Left ventricle myocardium superior (tissue), 1 donor: ENCODE data around the gene VWA5B1. TPM values are rescaled to one million over a fixed set of nuclear protein-coding genes. Genes with fewer than 3 reads are reported as not detected.
A peak's percentile ranks its signal among the peaks of the same experiment; 100 is the strongest.

ENCODE experiments used
- ATAC-seq: fragments of 200-7000 bp; cut with Tn5 transposase; one replicate; pipeline ENCODE4 v1.9.1; 2020; ENCODE audit warnings: mild to moderate bottlenecking, moderate library complexity
- DNase-seq: peaks from one replicate; pipeline ENCODE4 v3.0.0-alpha.2; 2020
- intact Hi-C: fragments of 100-400 bp; cut with micrococcal nuclease; formaldehyde crosslinking; loops from one replicate; pipeline ENCODE4 v1.11.0; 2022
- total RNA-seq: library from RNA; stranded (reverse); fragmentation: NEBNext Ultra II Directional; extraction: Animal tissue kit (Norgen Biotek cat#: 25700); gene quantifications from one replicate; pipeline ENCODE4 v1.2.1, GENCODE V29; 2021
- donor health status: DM: no; HTN: yes; CAD: no; lungs with severe emphysema.

Gene VWA5B1
- total RNA-seq, 1 donor from 2014 or later = not detected

DNA sequence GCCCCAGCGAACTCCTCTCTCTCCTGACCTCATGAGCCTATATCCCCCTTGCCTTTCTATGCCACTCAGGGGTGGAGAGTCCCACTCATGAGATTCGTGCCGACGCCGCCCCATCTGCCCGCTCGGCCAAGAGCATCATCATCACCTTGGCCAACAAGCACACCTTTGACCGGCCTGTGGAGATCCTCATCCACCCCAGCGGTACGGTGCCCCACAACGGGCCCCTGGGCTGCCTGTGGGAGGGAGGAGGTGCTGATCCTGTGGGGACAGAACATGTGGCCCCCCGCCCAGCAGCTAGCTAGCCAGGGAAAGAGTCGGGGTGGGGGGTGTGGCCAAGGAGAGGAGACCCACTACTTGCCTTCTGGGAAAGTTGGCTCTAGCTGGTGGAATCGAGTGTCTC lies 27.8 kb downstream of the VWA5B1 start:
- DNase-seq (no peak), ATAC-seq (no peak)
- intact Hi-C loops = no loop called here

DNA sequence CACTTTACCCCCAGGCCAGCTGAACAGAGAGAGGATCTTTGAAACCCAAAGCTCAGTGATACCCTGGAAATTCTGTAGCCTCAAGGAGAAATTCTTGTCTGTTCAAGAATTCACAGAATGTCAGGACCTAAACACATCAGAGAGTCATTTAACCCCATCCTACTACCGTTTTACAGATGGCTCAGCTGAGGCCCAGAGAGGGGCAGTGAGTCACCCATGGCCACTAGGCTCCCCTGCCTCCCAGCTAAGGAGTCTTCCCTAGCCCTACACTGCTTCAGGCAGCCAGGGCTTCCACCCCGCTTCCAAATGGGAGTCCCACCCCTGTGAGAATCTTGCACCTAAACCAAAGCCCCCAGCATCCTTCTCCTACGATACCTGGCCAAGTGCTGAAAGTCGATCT lies 28.3 kb downstream of the VWA5B1 start:
- DNase-seq = no peak
- no peak for ATAC-seq
- intact Hi-C loops = no loop called here

DNA sequence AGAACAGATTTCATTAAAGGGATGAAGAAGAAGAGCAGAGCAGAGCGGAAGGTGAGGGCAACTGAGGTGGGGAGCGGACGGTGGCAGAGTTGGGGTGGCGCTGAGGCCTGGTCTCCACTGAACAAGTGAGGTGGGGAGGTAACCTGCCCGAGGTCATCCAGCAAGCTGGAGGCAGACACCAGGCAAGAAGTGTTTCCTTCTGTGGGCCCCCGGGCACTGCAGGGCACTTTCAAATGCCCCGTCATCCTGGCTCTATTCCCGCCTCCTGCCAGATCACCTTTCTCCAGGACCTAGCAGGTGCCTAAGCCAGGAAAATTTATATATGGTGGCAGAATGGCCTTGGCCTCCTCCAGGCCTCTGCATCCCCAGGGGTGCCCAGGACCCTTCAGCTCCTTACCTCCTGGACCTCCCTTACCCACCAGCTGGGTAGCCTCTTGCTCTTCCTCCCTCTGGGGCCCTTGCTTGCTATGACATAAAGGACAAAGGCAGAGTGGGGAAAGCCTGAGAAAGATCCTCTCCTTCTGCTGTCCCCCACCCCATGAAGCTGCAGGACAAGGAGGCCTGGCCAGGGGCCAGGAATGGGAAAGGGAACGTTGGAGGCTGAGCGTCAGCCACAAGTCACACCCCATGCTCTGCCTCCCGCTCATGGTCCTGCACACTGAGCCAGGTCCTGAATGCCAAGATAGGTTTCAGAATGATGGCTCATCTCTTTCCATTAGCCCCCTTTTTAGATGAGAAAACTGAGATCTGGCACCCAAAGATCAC lies 29.0 kb downstream of the VWA5B1 start:
- intact Hi-C loops = no loop called here
- DNase-seq = no peak
- no peak for ATAC-seq

DNA sequence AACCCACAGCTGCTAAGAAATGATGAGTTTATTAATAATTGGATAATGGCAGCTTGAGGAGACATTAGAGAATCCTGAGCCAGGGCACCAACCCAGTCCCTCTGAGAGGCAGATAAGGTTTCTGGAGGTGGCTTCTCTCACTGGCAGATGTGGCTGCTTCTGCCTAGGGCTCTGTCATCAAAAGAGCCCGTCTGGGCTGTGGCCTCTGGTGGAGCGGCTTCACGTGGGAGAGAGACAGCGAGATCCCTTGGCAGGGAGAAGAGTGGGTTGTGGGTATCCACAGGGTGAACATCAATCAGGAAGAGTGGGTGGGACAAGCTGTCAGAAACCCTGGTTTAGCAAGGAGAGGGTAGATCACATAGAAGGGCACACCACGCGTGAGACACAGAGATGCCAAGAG lies 30.0 kb downstream of the VWA5B1 start:
- DNase-seq (no peak), ATAC-seq (no peak)
- intact Hi-C loops = no loop called here

DNA sequence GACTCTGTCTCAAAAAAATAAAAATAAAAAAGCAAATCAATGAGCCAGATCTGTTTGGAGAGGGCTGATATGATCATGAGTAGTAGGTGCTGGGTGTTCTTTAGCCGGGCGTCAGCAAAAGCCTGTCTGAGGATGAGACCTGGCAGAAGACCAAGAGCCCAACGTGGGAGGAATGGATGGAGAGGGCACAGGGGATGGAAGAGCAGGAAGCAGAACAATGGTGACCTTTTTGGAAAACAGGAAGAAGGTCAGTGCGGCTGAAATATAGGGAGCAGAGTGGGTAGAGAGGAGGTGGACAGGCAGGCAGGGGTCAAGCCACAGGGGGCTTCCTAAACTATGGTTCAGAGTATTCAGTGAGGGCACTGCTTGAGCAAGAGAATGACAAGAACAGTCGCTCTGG lies 30.9 kb downstream of the VWA5B1 start:
- ATAC-seq (no peak), DNase-seq (no peak)
- intact Hi-C loops = no loop called here

DNA sequence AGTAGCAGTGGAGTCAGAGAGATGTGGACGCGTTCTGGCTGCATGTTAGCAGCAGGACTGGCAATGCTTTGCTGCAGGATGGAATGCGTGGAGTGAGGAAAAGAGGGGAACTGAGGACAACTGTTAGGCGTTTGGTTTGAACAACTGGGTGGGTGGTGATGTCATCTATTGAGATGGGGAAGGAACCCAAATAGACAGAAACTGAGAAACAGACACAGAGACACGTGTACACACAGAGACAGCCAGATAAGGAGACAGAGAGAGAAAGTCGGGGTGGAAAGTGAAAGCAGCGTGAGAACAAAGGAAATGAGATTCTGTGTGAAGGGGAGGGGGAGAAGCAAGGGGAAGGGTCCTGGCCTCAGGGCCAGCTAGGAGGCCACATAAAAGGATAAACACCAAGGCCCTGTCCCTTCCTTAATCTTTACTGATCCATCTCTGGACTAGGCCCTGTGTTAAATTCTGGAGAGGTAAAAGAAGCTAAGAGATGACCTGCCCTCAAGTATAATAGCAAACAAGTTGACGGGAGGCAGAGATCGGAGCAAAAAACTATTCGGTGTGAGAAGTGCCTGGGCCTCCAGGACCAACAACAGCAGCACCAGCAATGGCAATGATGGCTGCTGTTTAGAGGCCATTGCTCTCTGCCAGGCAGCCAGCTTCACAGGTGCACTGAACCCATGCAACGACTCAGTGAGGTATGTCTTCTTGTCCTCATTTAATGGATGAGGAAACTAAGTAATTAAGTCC lies 31.6 kb downstream of the VWA5B1 start:
- DNase-seq (no peak), ATAC-seq (no peak)
- intact Hi-C loops = no loop called here

DNA sequence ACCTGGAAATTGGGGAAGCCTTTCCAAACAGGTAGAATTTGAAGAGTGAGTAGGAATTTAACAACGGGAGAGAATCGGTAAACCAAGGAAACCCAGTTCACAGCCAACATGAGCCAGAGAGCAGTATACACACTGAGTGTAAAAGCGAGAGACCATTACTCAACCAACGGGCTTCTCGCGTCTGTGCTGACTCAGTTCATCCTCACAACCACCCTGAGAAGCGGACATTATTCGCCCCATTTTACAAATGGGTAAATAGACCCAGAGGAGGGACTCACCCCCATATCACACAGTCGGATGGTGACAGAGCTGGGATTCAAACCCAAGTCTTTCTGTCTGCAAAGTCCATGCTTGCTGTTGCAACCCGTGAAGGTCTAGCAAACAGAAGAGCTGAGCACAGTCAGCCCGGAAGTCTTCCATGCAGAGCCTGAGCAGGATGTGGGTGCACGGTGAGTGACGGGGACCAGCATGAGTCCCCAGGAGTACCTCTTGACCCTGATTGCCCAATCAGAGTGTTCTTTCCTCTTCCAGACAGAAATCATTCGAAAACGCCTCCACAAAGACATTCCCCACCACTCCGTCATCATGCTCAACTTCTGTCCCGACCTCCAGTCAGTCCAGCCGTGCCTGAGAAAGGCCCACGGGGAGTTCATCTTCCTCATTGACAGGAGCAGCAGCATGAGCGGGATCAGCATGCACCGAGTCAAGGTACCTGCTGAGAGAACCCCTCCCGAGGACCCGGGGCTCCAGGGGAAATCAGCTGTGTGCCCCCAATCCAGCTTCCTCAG lies 32.3 kb downstream of the VWA5B1 start:
- intact Hi-C loops = no loop called here
- DNase-seq (no peak), ATAC-seq (no peak)

DNA sequence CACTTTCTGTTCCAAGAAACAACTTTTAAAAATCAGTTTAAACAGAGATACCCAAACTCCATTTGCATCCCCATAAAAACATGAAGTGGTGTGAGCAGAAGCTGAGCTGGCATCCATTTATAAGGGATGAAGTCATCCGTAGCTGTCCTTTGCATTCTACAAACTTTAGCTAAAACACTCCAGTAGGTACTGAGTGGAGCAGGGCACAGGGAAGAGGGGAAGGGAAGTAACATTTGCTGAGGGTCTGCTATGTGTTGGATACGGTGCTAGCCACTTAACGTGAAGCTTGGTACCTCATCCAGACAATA lies 32.9 kb downstream of the VWA5B1 start:
- intact Hi-C loops = no loop called here
- DNase-seq (no peak), ATAC-seq (no peak)

DNA sequence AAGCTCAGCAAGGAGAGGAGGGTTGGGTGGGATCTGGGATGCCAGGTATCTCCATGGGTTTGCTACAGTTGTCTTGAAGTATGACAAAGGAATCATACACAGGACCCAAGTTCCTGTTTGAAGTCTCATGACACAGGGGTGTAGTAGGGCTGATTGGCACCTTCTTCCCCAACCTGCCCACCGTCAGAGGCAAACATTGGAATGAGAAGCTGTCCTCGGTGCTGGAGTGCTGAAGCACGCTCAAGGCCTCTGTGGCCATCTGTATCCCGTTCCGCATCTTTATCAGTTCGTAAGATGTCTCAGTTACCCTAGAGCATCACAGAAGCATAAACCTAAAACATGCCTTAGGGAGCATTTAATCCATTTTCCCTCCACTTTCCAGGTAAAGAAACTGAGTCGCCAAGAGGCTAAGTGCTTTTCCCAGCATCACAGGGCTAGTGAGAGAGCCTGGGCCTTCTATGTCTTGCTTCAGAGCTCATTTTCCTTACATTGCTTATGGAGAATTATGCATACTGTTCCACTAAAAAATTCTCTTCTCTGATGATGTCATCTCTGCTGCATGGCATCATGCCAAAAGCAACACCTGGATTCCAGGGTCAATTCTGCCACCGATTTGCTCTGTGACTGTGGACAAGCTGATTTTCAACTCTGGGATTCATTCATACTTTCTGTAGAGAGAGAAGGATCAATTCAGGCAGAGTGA lies 34.2 kb downstream of the VWA5B1 start:
- intact Hi-C loops = no loop called here
- ATAC-seq (no peak), DNase-seq (no peak)

DNA sequence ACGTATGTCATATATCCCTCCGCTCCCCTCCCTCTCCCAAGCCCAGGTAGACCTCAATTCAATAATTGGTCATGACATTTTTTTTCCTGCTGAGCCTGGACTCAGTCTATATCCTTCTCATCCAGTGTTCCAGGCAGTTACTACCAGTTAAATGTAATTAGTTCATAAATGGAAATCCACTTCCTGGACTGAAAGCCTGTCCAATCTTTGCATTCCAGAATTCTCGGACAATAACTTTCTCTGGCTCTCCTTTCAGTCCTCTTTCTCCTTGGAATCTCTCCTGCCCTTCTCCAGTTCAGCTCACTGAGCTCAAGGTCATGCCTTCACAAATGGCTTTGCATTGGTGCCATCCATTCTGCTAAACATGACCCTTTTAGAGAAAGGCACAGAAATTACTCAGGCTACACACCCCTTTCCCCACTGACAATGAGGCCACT lies 34.8 kb downstream of the VWA5B1 start:
- DNase-seq (no peak), ATAC-seq (peak; percentile 41)
- intact Hi-C loops = no loop called here

DNA sequence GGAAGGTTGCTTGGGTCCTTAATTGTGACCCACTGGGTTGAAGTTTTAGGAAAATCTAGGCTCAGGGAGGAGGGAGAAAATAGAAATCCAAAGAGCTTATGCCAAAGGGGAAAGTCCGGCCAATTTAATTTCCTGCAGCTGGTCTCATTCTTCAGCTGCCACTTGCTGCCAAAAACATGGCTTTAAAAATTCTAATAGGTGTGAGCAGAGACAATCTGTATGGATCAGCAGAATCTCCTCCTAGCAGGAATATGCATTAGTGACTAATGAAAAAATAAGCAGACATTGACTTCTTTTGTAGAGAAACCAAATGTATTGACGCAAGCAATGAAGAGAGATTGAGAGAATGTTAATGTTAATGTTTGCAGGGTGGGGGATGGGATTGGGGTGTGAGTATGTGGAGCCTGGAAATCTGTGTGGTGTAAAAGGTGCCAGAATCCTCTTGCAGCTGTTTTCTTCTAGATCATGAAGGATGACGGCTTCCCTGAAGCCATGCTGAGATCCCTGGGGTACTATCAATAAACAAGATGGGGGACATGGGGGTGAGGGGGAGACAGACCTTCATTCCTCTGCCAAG lies 35.3 kb downstream of the VWA5B1 start:
- DNase-seq (no peak), ATAC-seq (peak; percentile 51)
- intact Hi-C loops = no loop called here

DNA sequence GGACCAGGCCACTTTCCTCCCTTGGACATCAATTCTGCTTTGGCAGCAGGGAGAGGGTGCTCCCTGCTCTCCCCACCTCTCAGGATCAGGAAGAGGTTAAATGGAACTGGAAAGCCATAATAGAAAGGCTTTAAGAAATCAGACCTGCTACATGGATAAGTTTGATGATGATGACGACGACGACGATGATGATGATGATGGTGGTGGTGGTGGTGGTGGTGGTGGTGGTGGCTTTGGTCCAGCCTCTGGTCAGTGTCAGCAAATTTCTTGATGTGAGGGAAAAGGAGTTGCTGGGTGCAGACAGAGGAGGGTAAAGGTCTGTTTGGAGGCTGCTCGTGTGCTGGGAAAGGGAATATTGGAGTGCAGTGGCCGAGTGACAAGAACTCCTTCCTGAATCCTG lies 36.8 kb downstream of the VWA5B1 start:
- intact Hi-C loops = no loop called here
- no peak for ATAC-seq
- no peak for DNase-seq

DNA sequence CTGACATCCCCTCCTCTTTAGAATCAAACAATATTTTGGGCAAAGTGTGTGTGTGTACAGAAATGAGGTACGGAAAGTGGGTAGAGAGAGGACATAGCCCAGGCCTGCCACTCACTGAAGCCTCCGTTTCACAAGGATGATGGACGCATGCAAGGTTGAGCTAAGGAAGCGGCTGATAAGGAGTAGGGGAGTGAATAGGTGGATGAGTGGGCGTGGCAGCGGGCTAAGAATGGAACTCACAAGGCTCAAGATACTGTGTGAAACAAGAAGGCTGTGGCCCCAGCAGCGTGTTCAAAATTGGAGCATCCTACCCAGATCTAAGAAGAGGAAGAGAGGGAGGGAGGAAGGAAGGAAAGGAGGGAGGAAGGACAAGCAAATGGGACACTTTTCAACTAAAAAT lies 37.5 kb downstream of the VWA5B1 start:
- ATAC-seq (no peak), DNase-seq (no peak)
- intact Hi-C loops = no loop called here

DNA sequence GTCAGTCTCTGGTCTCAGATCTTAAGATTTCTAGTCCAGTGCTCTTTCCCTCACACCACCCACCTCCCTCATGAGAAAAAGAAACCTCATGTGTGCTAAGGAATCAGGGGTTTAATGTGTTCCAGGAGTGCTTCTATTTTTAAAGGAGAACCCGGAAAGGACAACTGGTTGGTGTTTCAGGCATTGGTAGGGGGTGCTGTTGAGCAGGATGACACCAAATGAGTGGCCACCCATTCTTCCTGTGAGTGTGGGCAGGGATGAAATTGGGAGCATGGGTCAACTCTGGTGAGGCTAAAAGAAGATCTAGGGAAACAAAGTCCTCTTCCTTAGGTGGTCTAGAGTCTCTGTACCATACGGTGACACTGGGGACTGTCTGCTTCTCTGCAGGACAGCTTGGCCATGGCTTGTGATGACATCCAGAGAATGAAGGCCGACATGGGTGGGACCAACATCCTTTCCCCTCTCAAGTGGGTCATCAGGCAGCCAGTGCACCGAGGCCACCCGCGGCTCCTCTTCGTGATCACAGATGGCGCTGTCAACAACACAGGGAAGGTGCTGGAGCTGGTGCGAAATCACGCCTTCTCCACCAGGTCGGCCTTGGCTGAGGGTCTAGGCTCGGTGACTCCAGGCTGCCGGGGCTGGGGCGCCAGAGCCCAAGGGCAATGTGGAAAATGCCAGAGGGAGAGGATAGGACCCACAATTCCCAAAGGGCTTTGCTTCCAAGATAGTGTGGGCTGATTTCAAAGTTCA lies 39.3 kb downstream of the VWA5B1 start:
- no peak for ATAC-seq
- intact Hi-C loops = no loop called here
- DNase-seq = no peak

DNA sequence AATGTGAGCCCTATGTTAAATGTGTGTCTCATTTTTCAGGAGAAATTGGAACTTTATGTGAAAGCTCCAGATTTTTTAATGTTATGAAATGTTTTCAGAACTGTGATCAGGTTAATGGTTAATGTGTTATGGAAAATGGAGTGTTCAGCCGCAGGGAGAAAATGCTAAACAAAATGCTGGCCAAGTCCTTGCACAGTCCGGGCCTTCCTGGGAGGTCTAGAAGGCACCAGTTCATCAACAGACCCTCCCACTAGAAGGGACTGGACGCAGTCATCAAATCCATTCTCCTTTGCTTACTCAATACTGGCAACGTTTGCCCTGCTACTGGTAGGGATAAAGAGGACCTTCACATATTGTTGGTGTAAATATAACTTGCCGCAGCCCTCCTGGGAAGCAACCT lies 43.4 kb downstream of the VWA5B1 start:
- ATAC-seq (no peak), DNase-seq (no peak)
- intact Hi-C loops = no loop called here

DNA sequence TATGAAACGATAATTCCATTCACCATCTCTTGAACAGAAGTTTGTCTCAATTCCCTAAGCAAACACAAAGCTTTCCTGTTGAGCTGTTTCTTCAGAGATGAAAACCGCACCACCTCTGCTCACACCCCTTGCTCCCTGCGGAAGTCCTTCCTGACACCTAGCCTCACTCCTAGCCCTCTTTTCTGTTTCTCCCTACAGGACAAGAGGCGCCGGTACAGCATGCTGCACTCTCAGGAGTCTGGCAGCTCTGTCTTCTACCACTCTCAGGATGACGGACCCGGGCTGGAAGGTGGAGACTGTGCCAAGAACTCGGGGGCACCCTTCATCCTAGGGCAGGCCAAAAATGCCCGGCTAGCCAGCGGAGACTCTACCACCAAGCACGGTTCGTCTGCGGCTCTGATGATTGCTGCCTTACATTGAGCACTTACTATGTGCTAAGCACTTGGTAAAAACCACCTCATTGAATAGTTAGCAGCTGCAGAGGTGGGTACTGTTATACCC lies 45.5 kb downstream of the VWA5B1 start:
- intact Hi-C loops = no loop called here
- no peak for ATAC-seq
- DNase-seq = no peak

DNA sequence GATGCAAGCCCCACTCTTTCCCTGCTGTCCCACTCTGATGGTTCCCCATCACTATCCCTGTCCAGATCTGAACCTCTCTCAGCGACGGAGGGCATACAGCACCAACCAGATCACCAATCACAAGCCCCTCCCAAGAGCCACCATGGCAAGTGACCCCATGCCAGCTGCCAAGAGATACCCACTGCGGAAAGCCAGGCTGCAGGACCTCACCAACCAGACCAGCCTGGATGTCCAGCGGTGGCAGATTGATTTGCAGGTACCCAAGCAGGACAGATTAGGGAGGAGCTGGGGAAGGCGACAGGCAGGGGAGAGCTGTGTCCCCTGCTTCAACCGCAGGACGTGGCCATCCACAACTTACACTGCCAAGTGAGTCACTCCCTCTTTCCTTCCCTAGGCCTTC lies 46.9 kb downstream of the VWA5B1 start:
- intact Hi-C loops = no loop called here
- no peak for ATAC-seq
- DNase-seq = no peak

DNA sequence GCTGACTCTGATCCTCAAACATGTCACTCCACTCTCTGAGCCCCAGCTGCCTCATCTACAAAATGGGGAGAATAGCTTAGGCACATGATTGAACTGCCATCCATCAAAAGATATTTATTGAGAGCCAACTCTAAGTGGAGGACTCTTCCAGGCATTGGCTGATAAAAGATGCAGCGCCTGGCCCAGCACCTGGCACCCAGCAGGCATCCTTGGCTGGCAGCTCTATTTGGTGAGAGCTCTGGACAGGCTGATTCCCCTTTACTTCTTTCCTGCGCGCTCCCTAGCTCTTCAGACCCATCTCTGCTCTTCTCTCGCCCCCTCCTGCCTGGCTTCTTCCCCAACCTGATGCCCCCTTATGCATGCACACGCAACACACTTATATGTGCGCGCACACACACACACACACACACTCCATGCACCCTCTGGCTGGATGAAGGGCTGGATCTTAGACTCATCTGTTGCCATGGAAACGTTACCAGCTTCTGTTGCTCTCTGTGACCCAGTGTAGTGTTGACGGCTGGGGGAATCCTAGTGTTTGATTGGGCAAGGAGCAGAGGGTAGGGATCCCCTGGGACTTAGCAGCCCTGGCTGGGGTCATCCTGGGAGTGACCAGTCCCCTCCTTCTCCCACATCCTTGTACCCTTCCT lies 49.3 kb downstream of the VWA5B1 start:
- ATAC-seq (no peak), DNase-seq (no peak)
- intact Hi-C loops = no loop called here
